Muscle of leg (tissue), 11 donors: ENCODE results near the gene EPC2. TPM values are rescaled to one million over a fixed set of nuclear protein-coding genes. Genes with fewer than 3 reads are reported as not detected.
"Not testable (repeated sequence)": the region's sequence is repeated elsewhere in the genome, so short reads cannot be mapped to it uniquely, and the experiment has no call there.

ENCODE experiments used
- DNase-seq: peaks from one replicate; pipeline ENCODE4 v3.0.0; 2013
- H3K27ac ChIP-seq: one replicate; pipeline ENCODE4 v1.5.1; 2013; ENCODE audit warnings: mild to moderate bottlenecking, low read length, control low read depth
- H3K27me3 ChIP-seq: one replicate; pipeline ENCODE4 v1.6.1; 2013; ENCODE audit warnings: low read length; ENCODE audit not compliant: control insufficient read depth, insufficient read depth
- H3K36me3 ChIP-seq: one replicate; pipeline ENCODE4 v1.6.1; 2013; ENCODE audit warnings: low read length; ENCODE audit not compliant: control insufficient read depth, insufficient read depth
- H3K4me1 ChIP-seq: one replicate; pipeline ENCODE4 v1.6.1; 2013; ENCODE audit warnings: low read length; ENCODE audit not compliant: control insufficient read depth, insufficient read depth
- H3K4me3 ChIP-seq: one replicate; pipeline ENCODE4 v1.5.1; 2013; ENCODE audit warnings: low read length, control low read depth
- H3K9me3 ChIP-seq: replicated peaks from 2 replicates; pipeline ENCODE4 v1.6.1; 2013; ENCODE audit warnings: low read depth, low read length; ENCODE audit not compliant: control insufficient read depth
- WGBS: methylation state at CpG from one replicate; pipeline ENCODE4 v1.1.5; 2013; ENCODE audit warnings: missing lambda C conversion rate; ENCODE audit not compliant: insufficient coverage; 5-methylcytosine and 5-hydroxymethylcytosine counted together
- polyA plus RNA-seq, 8 donors: library from polyadenylated mRNA; unstranded; fragments of 120-200 nt; gene quantifications; one replicate each; pipeline versions ENCODE4 v1.2.1 to v1.2.3, GENCODE V29; 2013; ENCODE audit warnings: inconsistent platforms in 1 of 8, low replicate concordance in 1 of 8; ENCODE audit not compliant: insufficient read length in 8 of 8, insufficient read depth in 1 of 8
- total RNA-seq: library from RNA; stranded (reverse); fragments of 120-200 nt; gene quantifications from one replicate; pipeline ENCODE4 v1.2.4, GENCODE V29; 2013

Gene EPC2
- total and polyA plus RNA-seq, 9 donors = 18.9 to 30.0 (median 24.4) TPM

GRCh38 chr2:148746973-148747372, 102.4 kb downstream of the EPC2 start:
- Histone ChIP-seq H3K4me3 (no peak overlapping the region), H3K36me3 (no peaks in the 10 kb centered on the region), H3K9me3 (no peaks in the 10 kb centered on the region), H3K4me1 (no peaks in the 10 kb centered on the region), H3K27ac (no peak overlapping the region), H3K27me3 (no peaks in the 10 kb centered on the region)
- DNase-seq = no peak
- WGBS = 67% methylated on average over 1 of the region's 1 CpG

DNA sequence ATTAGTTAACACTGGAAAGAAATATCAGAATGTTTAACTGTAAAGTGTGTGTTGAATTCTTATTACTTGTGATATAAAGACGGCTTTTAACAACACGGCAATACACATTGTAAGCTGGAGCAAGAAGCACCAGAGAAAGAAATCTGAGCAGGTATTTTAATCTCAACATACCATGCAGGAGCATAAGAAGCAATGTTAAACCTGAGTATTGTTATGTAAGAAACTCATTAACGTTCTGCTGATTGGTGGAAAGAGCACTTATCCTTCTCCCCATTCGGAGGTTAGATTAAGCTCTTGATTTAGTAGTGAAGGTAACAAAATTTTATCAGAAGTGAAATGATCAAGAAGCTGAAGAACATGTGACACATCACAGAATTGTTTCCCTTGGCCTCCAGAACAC, 107.4 kb downstream of the EPC2 start:
- DNase-seq = no peak
- Histone ChIP-seq H3K9me3 (no peaks in the 10 kb centered on the region), H3K4me1 (no peaks in the 10 kb centered on the region), H3K27me3 (no peaks in the 10 kb centered on the region), H3K36me3 (no peaks in the 10 kb centered on the region), H3K27ac (no peak overlapping the region), H3K4me3 (no peak overlapping the region)
- WGBS = no CpG with 5 or more reads among the region's 4 CpGs

GRCh38 chr2:148752977-148753376, 108.4 kb downstream of the EPC2 start:
- DNase-seq = no peak
- Histone ChIP-seq H3K9me3 (no peaks in the 10 kb centered on the region), H3K4me3 (no peak overlapping the region), H3K36me3 (no peaks in the 10 kb centered on the region), H3K27ac (no peak overlapping the region), H3K27me3 (no peaks in the 10 kb centered on the region), H3K4me1 (no peaks in the 10 kb centered on the region)
- no CpG with 5 or more reads among the region's 3 CpGs for WGBS

- whole genome bisulfite sequencing = no CpG with 5 or more reads among the region's 1 CpG
- DNase-seq = peak; percentile 45
- no peaks in the 10 kb centered on the region for H3K27me3 ChIP-seq
- H3K27ac ChIP-seq = no peak overlapping the region
- H3K9me3 ChIP-seq = no peaks in the 10 kb centered on the region
- no peaks in the 10 kb centered on the region for H3K4me1 ChIP-seq
- H3K36me3 ChIP-seq = no peaks in the 10 kb centered on the region
- H3K4me3 ChIP-seq = no peak overlapping the region
These were observed 110.3 kb downstream of the EPC2 start for GRCh38 chr2:148754864-148755263.

DNA sequence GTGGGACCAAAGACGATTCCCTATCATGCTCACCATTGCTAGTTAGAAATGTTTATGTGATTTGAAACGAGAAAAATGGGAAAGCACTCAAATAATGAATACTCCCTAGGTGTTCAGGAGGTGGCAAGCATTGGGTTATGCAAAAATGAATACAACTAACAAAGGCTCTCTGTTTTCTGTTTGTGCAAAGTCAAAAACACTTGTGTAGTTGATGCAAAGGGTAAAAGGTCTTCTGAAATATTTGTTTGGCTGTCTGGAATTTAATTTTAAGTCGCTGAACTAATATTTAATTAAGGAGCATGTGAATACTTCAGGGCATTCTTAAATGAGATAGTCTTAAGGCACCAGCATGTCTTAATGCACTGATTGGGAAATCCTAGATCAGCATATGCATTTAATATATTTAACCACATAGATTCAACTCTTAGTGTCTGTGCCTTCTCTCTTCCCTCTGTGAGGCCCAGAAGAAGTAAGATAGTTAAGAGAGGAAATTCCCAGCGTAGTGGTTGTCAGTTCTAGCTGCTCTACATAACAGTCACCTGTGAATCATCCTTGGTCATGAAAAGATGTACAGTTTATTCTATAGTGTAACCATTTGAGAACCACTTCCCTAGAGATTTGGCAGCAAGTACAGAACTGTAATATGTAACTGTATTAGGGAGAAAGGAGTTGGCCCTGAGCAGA, 111.9 kb downstream of the EPC2 start:
- no peaks in the 10 kb centered on the region for H3K4me1 ChIP-seq
- no peaks in the 10 kb centered on the region for H3K36me3 ChIP-seq
- H3K27me3 ChIP-seq = no peaks in the 10 kb centered on the region
- no CpG with 5 or more reads among the region's 4 CpGs for WGBS
- no peaks in the 10 kb centered on the region for H3K9me3 ChIP-seq
- H3K27ac ChIP-seq = no peak overlapping the region
- no peak for DNase-seq
- H3K4me3 ChIP-seq = no peak overlapping the region

- peaks cover 3% of the 10 kb centered on the region for H3K36me3 ChIP-seq
- no CpG with 5 or more reads among the region's 3 CpGs for WGBS
- H3K9me3 ChIP-seq = no peaks in the 10 kb centered on the region
- no peaks in the 10 kb centered on the region for H3K4me1 ChIP-seq
- DNase-seq = no peak
- H3K4me3 ChIP-seq = no peak overlapping the region
- H3K27ac ChIP-seq = no peak overlapping the region
- H3K27me3 ChIP-seq = no peaks in the 10 kb centered on the region
These were observed 120.3 kb downstream of the EPC2 start for GRCh38 chr2:148764815-148765214.

GRCh38 chr2:148770047-148770446, 125.5 kb downstream of the EPC2 start:
- no peak overlapping the region for H3K27ac ChIP-seq
- peaks cover 16% of the 10 kb centered on the region for H3K36me3 ChIP-seq
- no peak overlapping the region for H3K4me3 ChIP-seq
- DNase-seq = no peak
- no peaks in the 10 kb centered on the region for H3K9me3 ChIP-seq
- no peaks in the 10 kb centered on the region for H3K27me3 ChIP-seq
- H3K4me1 ChIP-seq = no peaks in the 10 kb centered on the region
- no CpG with 5 or more reads among the region's 4 CpGs for WGBS

GRCh38 chr2:148781544-148781943, 137.0 kb downstream of the EPC2 start:
- 100% methylated on average over 1 of the region's 5 CpGs for whole genome bisulfite sequencing
- H3K27me3 ChIP-seq = no peaks in the 10 kb centered on the region
- no peaks in the 10 kb centered on the region for H3K9me3 ChIP-seq
- no peak for DNase-seq
- no peak overlapping the region for H3K27ac ChIP-seq
- H3K4me3 ChIP-seq = no peak overlapping the region
- H3K4me1 ChIP-seq = no peaks in the 10 kb centered on the region
- H3K36me3 ChIP-seq = peaks cover 19% of the 10 kb centered on the region

- no peaks in the 10 kb centered on the region for H3K9me3 ChIP-seq
- H3K4me1 ChIP-seq = no peaks in the 10 kb centered on the region
- H3K27ac ChIP-seq = no peak overlapping the region
- peaks cover 12% of the 10 kb centered on the region for H3K36me3 ChIP-seq
- H3K27me3 ChIP-seq = no peaks in the 10 kb centered on the region
- no peak overlapping the region for H3K4me3 ChIP-seq
- no peak for DNase-seq
These were observed 144.5 kb downstream of the EPC2 start for GRCh38 chr2:148789059-148789458.

- not testable (repeated sequence) for H3K4me1 ChIP-seq, H3K27me3 ChIP-seq, H3K4me3 ChIP-seq, DNase-seq, H3K9me3 ChIP-seq, H3K36me3 ChIP-seq, H3K27ac ChIP-seq
- WGBS = no CpG with 5 or more reads among the region's 5 CpGs
These were observed 145.6 kb downstream of the EPC2 start for GRCh38 chr2:148790172-148790571.

DNA sequence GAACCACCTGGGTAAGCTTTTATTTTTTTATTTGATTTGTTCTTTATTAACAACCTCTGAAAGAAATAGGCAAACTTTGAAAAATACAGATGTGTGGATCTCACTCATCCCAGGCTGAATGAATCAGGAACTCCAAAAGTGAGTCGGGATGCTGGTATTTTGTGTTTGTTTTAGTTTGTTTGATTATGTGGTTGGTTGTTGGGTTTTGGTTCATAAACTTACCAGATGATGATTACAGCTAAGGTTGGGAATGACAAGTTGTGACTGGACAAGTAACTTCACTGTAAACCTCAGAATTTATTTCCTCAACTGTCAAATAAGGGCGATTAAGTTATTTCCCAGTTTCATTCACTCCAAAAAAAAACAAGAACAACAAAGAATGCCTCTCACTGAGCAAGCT, 150.0 kb downstream of the EPC2 start:
- Histone ChIP-seq H3K4me1 (no peaks in the 10 kb centered on the region), H3K27me3 (no peaks in the 10 kb centered on the region), H3K9me3 (no peaks in the 10 kb centered on the region), H3K36me3 (peaks cover 2% of the 10 kb centered on the region), H3K4me3 (no peak overlapping the region), H3K27ac (no peak overlapping the region)
- DNase-seq = no peak
- no CpG with 5 or more reads among the region's 2 CpGs for WGBS
